Muscle of leg (tissue), 11 donors: ENCODE measurements around the gene TIRAP. TPM values are rescaled to one million over a fixed set of nuclear protein-coding genes. Genes with fewer than 3 reads are reported as not detected.

Source experiments
- DNase-seq: peaks from one replicate; pipeline ENCODE4 v3.0.0; 2013
- H3K27ac ChIP-seq: one replicate; pipeline ENCODE4 v1.5.1; 2013; ENCODE audit warnings: mild to moderate bottlenecking, low read length, control low read depth
- H3K27me3 ChIP-seq: one replicate; pipeline ENCODE4 v1.6.1; 2013; ENCODE audit warnings: low read length; ENCODE audit not compliant: control insufficient read depth, insufficient read depth
- H3K36me3 ChIP-seq: one replicate; pipeline ENCODE4 v1.6.1; 2013; ENCODE audit warnings: low read length; ENCODE audit not compliant: control insufficient read depth, insufficient read depth
- H3K4me1 ChIP-seq: one replicate; pipeline ENCODE4 v1.6.1; 2013; ENCODE audit warnings: low read length; ENCODE audit not compliant: control insufficient read depth, insufficient read depth
- H3K4me3 ChIP-seq: one replicate; pipeline ENCODE4 v1.5.1; 2013; ENCODE audit warnings: low read length, control low read depth
- H3K9me3 ChIP-seq: replicated peaks from 2 replicates; pipeline ENCODE4 v1.6.1; 2013; ENCODE audit warnings: low read depth, low read length; ENCODE audit not compliant: control insufficient read depth
- WGBS: methylation state at CpG from one replicate; pipeline ENCODE4 v1.1.5; 2013; ENCODE audit warnings: missing lambda C conversion rate; ENCODE audit not compliant: insufficient coverage; 5-methylcytosine and 5-hydroxymethylcytosine counted together
- polyA plus RNA-seq, 8 donors: library from polyadenylated mRNA; unstranded; fragments of 120-200 nt; gene quantifications; one replicate each; pipeline versions ENCODE4 v1.2.1 to v1.2.3, GENCODE V29; 2013; ENCODE audit warnings: inconsistent platforms in 1 of 8, low replicate concordance in 1 of 8; ENCODE audit not compliant: insufficient read length in 8 of 8, insufficient read depth in 1 of 8
- total RNA-seq: library from RNA; stranded (reverse); fragments of 120-200 nt; gene quantifications from one replicate; pipeline ENCODE4 v1.2.4, GENCODE V29; 2013

TIRAP gene
- total and polyA plus RNA-seq, 9 donors = 4.3 to 10.6 (median 8.1) TPM

DNA sequence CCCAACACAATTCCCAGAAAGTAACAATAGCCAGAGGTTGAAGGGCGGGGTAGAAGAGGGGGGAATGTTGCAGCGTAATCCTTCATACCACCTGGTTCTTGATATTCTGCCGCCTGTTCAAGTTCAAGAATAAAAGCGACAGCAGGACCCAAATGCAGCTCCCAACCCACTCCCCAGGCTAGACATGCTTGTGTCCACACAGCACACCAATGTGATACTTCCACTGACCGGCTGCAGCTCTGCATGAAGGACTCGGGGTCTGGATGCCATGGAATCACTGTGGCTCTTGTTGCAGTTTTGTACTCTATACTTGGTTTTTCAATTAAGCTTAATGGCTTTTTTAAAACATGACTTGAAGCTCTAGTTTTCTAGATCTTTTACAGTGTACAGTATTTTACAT lies 20.7 kb upstream of the TIRAP start:
- Histone ChIP-seq H3K4me3 (no peak overlapping the region), H3K27me3 (no peaks in the 10 kb centered on the region), H3K36me3 (peaks cover 59% of the 10 kb centered on the region), H3K4me1 (no peaks in the 10 kb centered on the region), H3K27ac (no peak overlapping the region), H3K9me3 (no peaks in the 10 kb centered on the region)
- WGBS = 100% methylated on average over 1 of the region's 6 CpGs
- no peak for DNase-seq

DNA sequence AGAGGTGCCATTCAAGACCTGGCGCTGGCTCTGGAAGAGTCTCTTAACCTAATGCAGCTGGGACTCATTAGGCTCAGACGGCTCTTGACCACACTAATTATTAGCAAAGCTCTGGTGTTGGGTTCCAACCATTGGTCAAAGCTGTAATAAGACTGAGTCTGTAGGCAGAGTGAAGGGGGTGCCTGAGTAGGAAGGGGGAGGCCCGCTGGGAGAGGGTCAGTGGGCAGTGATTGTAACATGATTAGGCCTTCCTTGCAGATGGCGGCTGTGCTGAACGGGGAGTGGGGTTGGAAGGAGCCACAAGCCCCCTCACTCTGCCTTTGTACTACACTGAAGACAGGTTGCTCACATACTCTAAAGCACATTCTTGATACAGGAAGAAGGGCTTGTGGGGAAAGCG lies 19.4 kb upstream of the TIRAP start:
- Histone ChIP-seq H3K27ac (no peak overlapping the region), H3K36me3 (peaks cover 61% of the 10 kb centered on the region), H3K4me3 (no peak overlapping the region), H3K9me3 (no peaks in the 10 kb centered on the region), H3K27me3 (no peaks in the 10 kb centered on the region), H3K4me1 (peaks cover 8% of the 10 kb centered on the region)
- WGBS = 40% methylated on average over 2 of the region's 6 CpGs
- no peak for DNase-seq

DNA sequence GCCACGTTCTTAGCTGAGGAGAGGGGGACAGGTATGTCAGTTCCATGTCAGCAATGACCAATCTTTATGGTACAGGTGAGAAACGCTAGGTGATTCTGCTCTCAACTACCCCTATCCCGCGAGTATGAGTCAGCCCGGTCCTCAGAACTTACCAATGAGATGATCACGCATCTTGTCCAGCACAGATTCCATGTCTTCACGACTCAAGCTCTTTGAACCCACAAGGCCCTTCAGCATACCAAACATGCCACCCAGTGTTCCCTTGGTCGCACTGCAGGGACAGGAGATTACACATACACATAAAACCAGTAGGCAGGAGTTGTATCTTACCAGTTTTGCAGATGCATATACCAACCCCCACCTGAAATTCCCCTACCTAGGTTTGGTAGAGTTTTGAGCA lies 17.1 kb upstream of the TIRAP start:
- Histone ChIP-seq H3K27me3 (no peaks in the 10 kb centered on the region), H3K36me3 (peaks cover 59% of the 10 kb centered on the region), H3K4me3 (no peak overlapping the region), H3K4me1 (peaks cover 18% of the 10 kb centered on the region), H3K9me3 (no peaks in the 10 kb centered on the region), H3K27ac (no peak overlapping the region)
- DNase-seq = no peak
- WGBS = 80% methylated on average over 7 of the region's 8 CpGs

DNA sequence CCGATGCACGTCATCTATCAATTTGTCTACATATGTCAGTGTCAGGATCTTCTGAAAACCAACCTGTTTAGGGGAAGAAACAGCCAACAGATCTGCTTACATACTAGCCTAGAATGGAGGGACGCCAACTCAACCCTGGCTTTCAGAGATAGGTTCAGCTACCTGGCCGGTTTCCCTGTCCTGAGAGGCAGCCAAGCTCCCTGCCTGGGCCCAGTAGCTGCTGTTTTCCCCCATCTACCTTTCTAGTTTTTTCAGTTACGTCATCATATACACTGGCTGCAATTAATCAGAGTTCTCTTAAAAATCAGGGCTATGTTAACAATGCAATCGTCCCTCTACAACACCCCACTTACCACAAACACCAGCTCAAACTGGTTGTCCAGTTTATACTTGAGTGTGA lies 15.2 kb upstream of the TIRAP start:
- Histone ChIP-seq H3K9me3 (no peaks in the 10 kb centered on the region), H3K27ac (peak overlapping the region; percentile 93), H3K27me3 (no peaks in the 10 kb centered on the region), H3K4me1 (peaks cover 18% of the 10 kb centered on the region), H3K4me3 (peak overlapping the region; percentile 97), H3K36me3 (peaks cover 63% of the 10 kb centered on the region)
- WGBS = 71% methylated on average over 5 of the region's 6 CpGs
- DNase-seq = no peak

DNA sequence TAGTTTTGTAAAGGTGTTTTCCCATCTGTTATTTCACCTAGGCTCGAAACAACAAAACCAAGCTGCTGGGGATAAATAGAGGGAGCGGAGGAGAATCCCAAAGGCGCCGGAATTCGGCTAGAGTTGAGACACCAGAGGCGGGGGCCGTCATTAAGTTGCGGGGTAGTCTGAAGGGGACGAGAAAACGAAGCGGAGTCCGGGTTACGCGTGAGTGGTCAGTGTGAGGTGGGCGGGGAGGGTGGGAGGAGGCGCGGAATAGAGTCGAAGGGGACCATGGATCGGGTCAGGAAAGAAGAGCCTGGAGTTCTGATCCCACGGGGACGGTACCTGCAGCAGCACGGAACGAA lies 14.6 kb upstream of the TIRAP start:
- H3K9me3 ChIP-seq = no peaks in the 10 kb centered on the region
- H3K36me3 ChIP-seq = peaks cover 63% of the 10 kb centered on the region
- peak overlapping the region; percentile 97 for H3K4me3 ChIP-seq
- WGBS = under 1% methylated on average over 22 of the region's 23 CpGs
- peak overlapping the region; percentile 93 for H3K27ac ChIP-seq
- peaks cover 18% of the 10 kb centered on the region for H3K4me1 ChIP-seq
- H3K27me3 ChIP-seq = no peaks in the 10 kb centered on the region
- no peak for DNase-seq

DNA sequence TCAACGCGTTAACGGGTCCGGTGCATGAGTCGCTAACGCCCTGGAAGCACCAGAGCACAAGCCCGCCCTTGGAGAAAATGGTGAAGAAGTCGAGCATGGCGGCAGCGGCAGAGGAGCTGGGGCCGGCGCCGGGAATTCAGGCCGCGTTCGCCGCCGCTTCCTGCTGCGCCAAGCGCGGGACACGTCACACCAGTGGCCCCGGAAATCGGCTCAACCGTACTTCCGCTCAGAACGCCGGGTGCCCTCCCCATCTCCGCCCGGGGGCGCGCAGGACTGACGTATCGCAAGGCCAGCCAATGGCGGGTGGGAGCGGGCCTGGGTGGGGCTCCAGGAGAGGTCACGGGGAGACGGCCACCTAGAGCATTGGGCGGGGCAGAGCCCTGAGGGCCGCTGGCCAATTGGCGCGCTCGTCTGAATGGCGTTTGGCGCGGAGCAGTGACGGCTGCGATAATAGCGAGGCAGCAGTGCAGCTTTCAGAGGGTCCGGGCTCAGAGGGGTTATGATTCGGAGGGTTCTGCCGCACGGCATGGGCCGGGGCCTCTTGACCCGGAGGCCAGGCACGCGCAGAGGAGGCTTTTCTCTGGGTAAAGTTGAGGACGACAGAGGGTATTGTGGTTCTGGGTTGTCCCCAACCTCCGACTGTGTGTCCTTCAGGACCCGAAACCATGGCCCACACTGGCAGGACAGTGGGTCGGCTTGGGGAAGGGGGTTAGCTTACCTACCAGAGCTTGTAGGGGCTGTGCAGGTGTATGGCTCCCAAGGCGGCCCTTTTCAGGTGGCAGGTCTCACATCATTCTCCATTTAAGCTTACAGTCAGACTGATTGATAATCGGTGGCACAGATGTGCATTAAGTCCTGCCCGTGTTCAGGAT lies 13.9 kb upstream of the TIRAP start, which contains the start of the genes FOXRED1 and SRPRA:
Gene FOXRED1 (plus strand): TSS at position 447 of the 872 bp plus-strand sequence. CDS start 53 bp downstream, at position 500.
Gene SRPRA (minus strand): TSS at position 188 of the 872 bp plus-strand sequence. CDS start 91 bp downstream, at position 97.
- Histone ChIP-seq H3K27me3 (no peaks in the 10 kb centered on the region), H3K27ac (peak within 1 kb of the TSS; percentile 93), H3K4me3 (peak within 1 kb of the TSS; percentile 97), H3K4me1 (peaks cover 18% of the 10 kb centered on the region), H3K9me3 (no peaks in the 10 kb centered on the region), H3K36me3 (peaks cover 63% of the 10 kb centered on the region)
- under 1% methylated on average over 61 of the region's 64 CpGs for WGBS
- peak; percentile 99 for DNase-seq

DNA sequence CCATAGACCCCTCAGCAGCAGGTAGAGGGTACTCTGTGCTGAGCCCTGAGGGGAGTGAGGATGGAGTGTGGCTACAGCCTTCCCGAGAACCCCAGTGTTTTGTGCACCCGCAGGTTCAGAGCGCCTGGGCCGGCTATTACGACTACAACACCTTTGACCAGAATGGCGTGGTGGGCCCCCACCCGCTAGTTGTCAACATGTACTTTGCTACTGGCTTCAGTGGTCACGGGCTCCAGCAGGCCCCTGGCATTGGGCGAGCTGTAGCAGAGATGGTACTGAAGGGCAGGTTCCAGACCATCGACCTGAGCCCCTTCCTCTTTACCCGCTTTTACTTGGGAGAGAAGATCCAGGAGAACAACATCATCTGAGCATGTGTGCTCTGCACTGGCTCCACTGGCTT lies 5.6 kb upstream of the TIRAP start:
- Histone ChIP-seq H3K4me3 (no peak overlapping the region), H3K27ac (no peak overlapping the region), H3K36me3 (peaks cover 48% of the 10 kb centered on the region), H3K4me1 (peaks cover 11% of the 10 kb centered on the region), H3K27me3 (no peaks in the 10 kb centered on the region), H3K9me3 (no peaks in the 10 kb centered on the region)
- WGBS = 92% methylated on average over 10 of the region's 11 CpGs
- no peak for DNase-seq

DNA sequence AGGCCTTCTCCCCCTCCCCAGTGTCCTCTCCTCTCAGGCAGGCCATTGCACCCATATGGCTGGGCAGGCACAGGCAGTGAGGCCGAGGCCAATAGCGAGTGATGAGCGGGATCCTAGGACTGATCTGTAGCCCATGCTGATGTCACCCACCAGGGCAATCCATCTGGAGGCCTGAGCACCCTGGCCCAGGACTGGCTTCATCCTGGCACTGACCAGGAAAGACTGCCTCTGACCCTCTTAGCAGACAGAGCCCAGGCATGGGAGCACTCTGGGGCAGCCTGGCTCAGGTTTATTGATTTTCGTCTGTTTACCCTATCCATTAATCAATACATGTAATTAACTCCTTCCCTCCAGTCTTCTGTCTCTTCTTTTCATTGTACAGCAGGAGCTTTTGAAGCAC lies 5.1 kb upstream of the TIRAP start:
- no peak overlapping the region for H3K4me3 ChIP-seq
- DNase-seq = no peak
- peaks cover 44% of the 10 kb centered on the region for H3K36me3 ChIP-seq
- H3K4me1 ChIP-seq = peaks cover 12% of the 10 kb centered on the region
- no peaks in the 10 kb centered on the region for H3K9me3 ChIP-seq
- no peaks in the 10 kb centered on the region for H3K27me3 ChIP-seq
- WGBS = 93% methylated on average over 4 of the region's 4 CpGs
- H3K27ac ChIP-seq = no peak overlapping the region

DNA sequence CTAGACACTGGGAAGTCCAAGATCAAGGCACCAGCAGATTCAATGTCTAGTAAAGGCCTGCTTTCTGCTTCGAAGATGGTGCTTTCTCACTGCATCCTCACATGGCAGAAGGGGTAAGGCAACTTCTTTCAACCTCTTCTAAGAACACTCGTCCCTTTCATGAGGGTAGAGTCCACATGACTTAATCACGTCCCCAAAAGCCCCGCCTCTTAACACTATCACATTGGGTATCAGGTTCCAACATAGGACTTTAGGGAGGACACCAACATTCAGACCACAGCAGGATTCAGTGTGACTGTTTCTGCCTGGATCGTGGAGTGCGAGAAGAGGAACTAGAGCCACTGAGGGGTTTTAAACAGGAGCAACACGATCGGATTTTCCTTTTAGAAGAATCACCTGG lies 3.7 kb upstream of the TIRAP start:
- H3K27ac ChIP-seq = no peak overlapping the region
- H3K27me3 ChIP-seq = no peaks in the 10 kb centered on the region
- DNase-seq = no peak
- no peaks in the 10 kb centered on the region for H3K9me3 ChIP-seq
- no peak overlapping the region for H3K4me3 ChIP-seq
- peaks cover 18% of the 10 kb centered on the region for H3K4me1 ChIP-seq
- WGBS = 95% methylated on average over 5 of the region's 8 CpGs
- peaks cover 30% of the 10 kb centered on the region for H3K36me3 ChIP-seq

DNA sequence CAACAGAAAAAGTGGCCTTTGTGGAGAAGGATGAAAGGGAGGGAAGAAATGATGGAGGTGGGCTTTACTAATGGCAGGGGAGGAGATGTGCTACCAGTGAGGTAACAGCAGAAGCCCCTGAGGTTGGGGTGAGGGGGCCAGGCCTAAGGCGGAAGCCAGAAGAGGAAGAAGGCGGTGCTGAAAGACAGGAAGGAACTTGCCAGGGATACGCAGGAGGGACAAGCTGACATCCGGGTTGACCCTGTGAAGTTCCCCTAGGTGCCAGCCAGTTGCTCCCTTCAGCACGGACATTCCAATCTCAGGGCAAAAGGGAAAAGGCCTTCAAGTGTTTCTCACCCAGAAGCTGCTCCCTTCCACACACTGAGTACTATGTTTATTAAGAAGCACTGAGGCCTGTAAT lies 2.3 kb upstream of the TIRAP start:
- Histone ChIP-seq H3K27ac (no peak overlapping the region), H3K27me3 (no peaks in the 10 kb centered on the region), H3K4me1 (peaks cover 18% of the 10 kb centered on the region), H3K9me3 (no peaks in the 10 kb centered on the region), H3K4me3 (no peak overlapping the region), H3K36me3 (peaks cover 17% of the 10 kb centered on the region)
- WGBS = 73% methylated on average over 4 of the region's 5 CpGs
- peak; percentile 40 for DNase-seq
